Hepatocyte (in vitro differentiated cells): ENCODE data around the gene RFT1. TPM values are rescaled to one million over a fixed set of nuclear protein-coding genes. Genes with fewer than 3 reads are reported as not detected.
A peak's percentile ranks its signal among the peaks of the same experiment; 100 is the strongest.

Experiments
- DNase-seq: peaks from one replicate; pipeline ENCODE4 v3.0.0-alpha.2; 2016; ENCODE audit warnings: low spot score
- H2AFZ ChIP-seq: fragments of 200-600 bp; sonication (generic); 2 replicates; pipeline ENCODE4 v1.6.0; 2016; ENCODE audit warnings: antibody characterized with exemption, mild to moderate bottlenecking
- H3K27ac ChIP-seq: fragments of 200-600 bp; sonication (generic); 2 replicates; pipeline ENCODE4 v1.5.1; 2016; ENCODE audit warnings: mild to moderate bottlenecking
- H3K27me3 ChIP-seq: fragments of 200-600 bp; sonication (generic); 2 replicates; pipeline ENCODE4 v1.6.1; 2016
- H3K36me3 ChIP-seq: fragments of 200-600 bp; sonication (generic); replicated peaks from 2 replicates; pipeline ENCODE4 v1.5.1; 2016; ENCODE audit warnings: low read depth; ENCODE audit not compliant: insufficient read depth
- H3K4me1 ChIP-seq: fragments of 200-600 bp; sonication (generic); 2 replicates; pipeline ENCODE4 v1.5.1; 2016; ENCODE audit warnings: mild to moderate bottlenecking, moderate library complexity; ENCODE audit not compliant: insufficient read depth
- H3K4me2 ChIP-seq: fragments of 200-600 bp; sonication (generic); 2 replicates; pipeline ENCODE4 v1.6.0; 2016
- H3K4me3 ChIP-seq: fragments of 200-600 bp; sonication (generic); 2 replicates; pipeline ENCODE4 v1.5.1; 2016; ENCODE audit warnings: mild to moderate bottlenecking
- H3K79me2 ChIP-seq: fragments of 200-600 bp; sonication (generic); 2 replicates; pipeline ENCODE4 v1.6.0; 2017; ENCODE audit warnings: mild to moderate bottlenecking
- H3K9me2 ChIP-seq: fragments of 200-600 bp; sonication (generic); replicated peaks from 2 replicates; pipeline ENCODE4 v1.6.0; 2017; ENCODE audit warnings: mild to moderate bottlenecking; ENCODE audit not compliant: insufficient read depth
- H3K9me3 ChIP-seq: fragments of 200-600 bp; sonication (generic); 2 replicates; pipeline ENCODE4 v1.5.1; 2016; ENCODE audit warnings: low read depth, mild to moderate bottlenecking
- H4K20me1 ChIP-seq: fragments of 200-600 bp; sonication (generic); 2 replicates; pipeline ENCODE4 v1.6.0; 2016; ENCODE audit warnings: mild to moderate bottlenecking; ENCODE audit not compliant: insufficient read depth, poor library complexity, severe bottlenecking
- CTCF ChIP-seq: fragments of 200-600 bp; sonication (generic); IDR thresholded peaks from 2 replicates; pipeline ENCODE4 v1.5.1; 2016; ENCODE audit warnings: antibody characterized with exemption, mild to moderate bottlenecking; ENCODE audit not compliant: poor library complexity
- EZH2 ChIP-seq: fragments of 200-600 bp; sonication (generic); IDR thresholded peaks from 2 replicates; pipeline ENCODE4 v1.6.1; 2016; ENCODE audit warnings: antibody characterized with exemption, mild to moderate bottlenecking, borderline replicate concordance
- EZH2phosphoT487 ChIP-seq: fragments of 200-600 bp; sonication (generic); IDR thresholded peaks from one replicate; pipeline ENCODE4 v1.6.1; 2018; ENCODE audit warnings: antibody characterized with exemption, mild to moderate bottlenecking, low read depth, moderate library complexity; ENCODE audit not compliant: unreplicated experiment, severe bottlenecking
- WGBS: methylation state at CpG from one replicate; pipeline ENCODE4 v1.1.6; 2016; ENCODE audit warnings: low lambda C conversion rate; ENCODE audit errors: missing lambda C conversion rate; 5-methylcytosine and 5-hydroxymethylcytosine counted together
- polyA plus RNA-seq: library from polyadenylated mRNA; unstranded; fragments of >200 nt; fragmentation: Nextera tagmentation; extraction: Ambion mirVana; gene quantifications from 2 replicates; pipeline ENCODE4 v1.2.1, GENCODE V29; 2016
- total RNA-seq: library from RNA; depleted of rRNA; stranded (reverse); fragments of >200 nt; gene quantifications from 2 replicates; pipeline ENCODE4 v1.2.3, GENCODE V29; 2014

RFT1 gene
- total and polyA plus RNA-seq, 2 experiments from 2014 or later = 15.9 to 32.0 TPM

- H3K4me2 ChIP-seq = no peak overlapping the region
- TF ChIP-seq EZH2phosphoT487 (no peak), CTCF (no peak), EZH2 (no peak)
- H3K9me2 ChIP-seq = no peaks in the 10 kb centered on the region
- no peaks in the 10 kb centered on the region for H3K27me3 ChIP-seq
- H3K79me2 ChIP-seq = no peaks in the 10 kb centered on the region
- no peak for DNase-seq
- no peak overlapping the region for H3K4me3 ChIP-seq
- peaks cover 10% of the 10 kb centered on the region for H3K4me1 ChIP-seq
- no peak overlapping the region for H2AFZ ChIP-seq
- 89% methylated on average over 11 of the region's 11 CpGs for WGBS
- H3K36me3 ChIP-seq = no peaks in the 10 kb centered on the region
- H4K20me1 ChIP-seq = no peaks in the 10 kb centered on the region
- H3K9me3 ChIP-seq = no peaks in the 10 kb centered on the region
- no peak overlapping the region for H3K27ac ChIP-seq
Measured at GRCh38 chr3:53147151-53147902, 17.1 kb upstream of the RFT1 start.

GRCh38 chr3:53146319-53146891 is 16.2 kb upstream of the RFT1 start:
- no peak overlapping the region for H3K27ac ChIP-seq
- no peaks in the 10 kb centered on the region for H3K36me3 ChIP-seq
- H3K9me2 ChIP-seq = no peaks in the 10 kb centered on the region
- no peaks in the 10 kb centered on the region for H3K27me3 ChIP-seq
- H2AFZ ChIP-seq = no peak overlapping the region
- H3K4me1 ChIP-seq = peaks cover 10% of the 10 kb centered on the region
- no peak overlapping the region for H3K4me3 ChIP-seq
- H3K9me3 ChIP-seq = no peaks in the 10 kb centered on the region
- DNase-seq = no peak
- H3K79me2 ChIP-seq = no peaks in the 10 kb centered on the region
- 89% methylated on average over 7 of the region's 7 CpGs for WGBS
- no peak overlapping the region for H3K4me2 ChIP-seq
- TF ChIP-seq EZH2phosphoT487 = no peak
- no peak for TF ChIP-seq CTCF
- TF ChIP-seq EZH2 = no peak
- H4K20me1 ChIP-seq = no peaks in the 10 kb centered on the region

GRCh38 chr3:53145713-53146080 is 15.5 kb upstream of the RFT1 start:
- Histone ChIP-seq H3K27ac (peak overlapping the region; percentile 17), H3K9me3 (no peaks in the 10 kb centered on the region), H3K4me2 (no peak overlapping the region), H2AFZ (no peak overlapping the region), H3K36me3 (no peaks in the 10 kb centered on the region), H3K4me1 (peaks cover 10% of the 10 kb centered on the region), H3K4me3 (no peak overlapping the region), H4K20me1 (no peaks in the 10 kb centered on the region), H3K79me2 (no peaks in the 10 kb centered on the region), H3K27me3 (no peaks in the 10 kb centered on the region), H3K9me2 (no peaks in the 10 kb centered on the region)
- WGBS = 72% methylated on average over 3 of the region's 3 CpGs
- TF ChIP-seq EZH2 = no peak
- TF ChIP-seq EZH2phosphoT487 = no peak
- TF ChIP-seq CTCF = no peak
- DNase-seq = no peak
